Cardiac fibroblast (primary cell): ENCODE results near the gene ZBTB20.

Experiments
- DNase-seq, 2 donors: peaks; one replicate each; pipeline versions ENCODE4 v3.0.0 to v3.0.0-alpha.2; 2010; ENCODE audit warnings: low read depth in 2 of 2
- H3K4me3 ChIP-seq, 2 donors: replicated peaks in 1 of 2; 1 replicate in 1 of 2; 2 replicates in 1 of 2; pipeline ENCODE4 v1.5.1; 2011; ENCODE audit warnings: low read depth in 2 of 2, low read length in 2 of 2, mild to moderate bottlenecking in 2 of 2, moderate library complexity in 1 of 2
- CTCF ChIP-seq: IDR thresholded peaks from one replicate; pipeline ENCODE4 v1.5.1; 2011; ENCODE audit warnings: low read depth, mild to moderate bottlenecking, low read length, inconsistent platforms

ZBTB20 gene

GRCh38 chr3:114444216-114444615 lies 702.9 kb downstream of the ZBTB20 start:
- no peak overlapping the region for H3K4me3 ChIP-seq
- TF ChIP-seq CTCF, result no peak
- DNase-seq, result no peak

- peak; percentile 39 to 54 for DNase-seq
- H3K4me3 ChIP-seq, result no peak overlapping the region
Observed at GRCh38 chr3:114442246-114442645, 704.8 kb downstream of the ZBTB20 start.

GRCh38 chr3:114441386-114441785 lies 705.7 kb downstream of the ZBTB20 start:
- no peak overlapping the region for H3K4me3 ChIP-seq
- no peak for DNase-seq
- TF ChIP-seq CTCF, result no peak

More at GRCh38 chr3:114442246-114442645, 704.8 kb downstream of the ZBTB20 start:
- no peak for TF ChIP-seq CTCF

DNA sequence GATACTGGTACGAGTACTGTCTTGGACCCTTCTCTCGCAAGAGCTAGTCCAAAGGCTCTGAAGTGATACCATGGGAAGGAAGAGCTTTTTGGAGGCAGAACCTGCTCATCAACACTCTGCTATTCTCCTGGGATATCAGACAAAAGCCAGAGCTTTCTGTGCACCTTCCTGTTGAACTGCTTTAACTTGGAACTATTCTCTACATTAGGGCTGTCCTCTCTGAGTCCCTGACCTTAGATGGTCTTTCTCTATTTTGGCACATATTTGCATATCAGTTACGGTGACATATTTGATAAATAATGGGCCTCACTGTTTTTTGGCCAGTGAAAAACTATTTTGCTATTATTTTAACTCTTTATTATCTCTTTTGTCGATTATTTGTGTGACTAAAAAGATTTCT lies 706.4 kb downstream of the ZBTB20 start:
- H3K4me3 ChIP-seq, result no peak overlapping the region
- no peak for TF ChIP-seq CTCF
- no peak for DNase-seq

- DNase-seq, result no peak
- H3K4me3 ChIP-seq, result no peak overlapping the region
Observed at GRCh38 chr3:114439284-114439683, 707.8 kb downstream of the ZBTB20 start.

DNA sequence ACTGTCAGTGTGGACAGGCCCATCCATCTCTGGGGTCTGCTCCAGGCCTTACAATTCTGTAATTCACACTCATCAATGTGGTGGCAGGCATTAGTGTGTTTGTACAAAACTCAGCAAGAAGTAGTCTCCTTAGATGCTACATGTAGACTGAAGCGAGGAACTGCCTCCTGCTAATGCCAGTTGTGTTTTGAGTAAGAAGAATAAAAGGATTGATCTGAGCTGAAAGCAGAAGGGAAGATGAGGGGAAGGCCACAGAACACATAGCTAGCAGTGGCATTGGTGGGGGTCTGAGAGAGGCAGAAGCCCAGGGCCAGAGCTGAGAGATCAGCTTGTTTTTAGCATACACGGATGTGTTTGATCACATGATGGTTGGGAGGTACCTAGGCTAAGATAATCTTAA lies 709.2 kb downstream of the ZBTB20 start:
- H3K4me3 ChIP-seq, result no peak overlapping the region
- DNase-seq, result no peak
- TF ChIP-seq CTCF, result no peak

More at GRCh38 chr3:114439284-114439683, 707.8 kb downstream of the ZBTB20 start:
- TF ChIP-seq CTCF, result no peak

DNA sequence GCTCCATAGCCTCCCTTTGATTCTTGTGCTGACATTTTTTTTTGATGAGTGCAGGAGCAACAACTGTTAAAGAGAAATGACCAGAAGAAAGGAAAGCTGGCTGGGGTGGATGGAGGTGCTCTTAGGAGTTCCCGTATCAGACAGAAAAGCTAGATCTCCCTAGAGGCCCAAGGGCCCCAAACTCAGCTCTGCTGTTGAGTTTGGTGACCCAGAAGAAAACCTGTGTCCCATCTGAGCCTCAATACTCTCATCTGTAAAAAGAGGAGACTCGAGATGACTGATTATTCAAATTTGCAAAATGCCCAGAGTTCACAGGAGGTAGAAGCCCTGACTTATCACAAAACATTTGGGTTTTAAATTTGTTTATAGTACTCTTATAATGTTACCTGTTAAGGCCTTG lies 710.9 kb downstream of the ZBTB20 start:
- H3K4me3 ChIP-seq, result no peak overlapping the region
- DNase-seq, result no peak
- no peak for TF ChIP-seq CTCF
